Ascending aorta (tissue), 2 donors: ENCODE measurements around the gene NSUN2. TPM values are rescaled to one million over a fixed set of nuclear protein-coding genes. Genes with fewer than 3 reads are reported as not detected.

Experiments used
- DNase-seq, 2 donors: peaks; one replicate each; pipeline ENCODE4 v3.0.0-alpha.2; 2019; ENCODE audit warnings: low spot score in 2 of 2
- H3K27ac ChIP-seq, 2 donors: fragments of 200-600 bp; sonication (generic); one replicate each; pipeline ENCODE4 v1.5.1; 2016 to 2017; ENCODE audit warnings: mild to moderate bottlenecking in 1 of 2
- H3K27me3 ChIP-seq: fragments of 200-600 bp; sonication (generic); one replicate; pipeline ENCODE4 v1.5.1; 2017
- H3K36me3 ChIP-seq, 2 donors: fragments of 200-600 bp; sonication (generic); one replicate each; pipeline ENCODE4 v1.5.1; 2016
- H3K4me1 ChIP-seq, 2 donors: fragments of 200-600 bp; sonication (generic); one replicate each; pipeline ENCODE4 v1.5.1; 2016 to 2017; ENCODE audit warnings: mild to moderate bottlenecking in 1 of 2
- H3K4me3 ChIP-seq, 2 donors: fragments of 200-600 bp; sonication (generic); one replicate each; pipeline ENCODE4 v1.5.1; 2016 to 2017; ENCODE audit warnings: mild to moderate bottlenecking in 1 of 2
- H3K9me3 ChIP-seq, 2 donors: fragments of 200-600 bp; sonication (generic); one replicate each; pipeline ENCODE4 v1.5.1; 2016
- intact Hi-C: fragments of 100-400 bp; cut with DNase I; formaldehyde crosslinking; loops from one replicate; pipeline ENCODE4 v1.15.1; 2023
- total RNA-seq: library from RNA; depleted of rRNA; stranded (reverse); fragments of >200 nt; gene quantifications from one replicate; pipeline ENCODE4 v1.1.0, GENCODE V29; 2016
- TF ChIP-seq, protein P1 (sequence below), 3 experiments: fragments of 200-600 bp in 2 of 3; fragments of 450-650 bp in 1 of 3; sonication (generic) in 2 of 3; IDR thresholded peaks; one replicate each; pipeline ENCODE4 v1.5.1; 2016 to 2019; ENCODE audit warnings: antibody characterized with exemption in 3 of 3, mild to moderate bottlenecking in 1 of 3, moderate library complexity in 1 of 3

NSUN2 gene
- total RNA-seq, 1 donor from 2014 or later, result 19.1 TPM

GRCh38 chr5:6587171-6587570, 45.7 kb downstream of the NSUN2 start:
- peaks cover 4 to 6% of the 10 kb centered on the region in 2 donors for H3K4me1 ChIP-seq
- H3K36me3 ChIP-seq, result no peaks in the 10 kb centered on the region
- no peaks in the 10 kb centered on the region for H3K9me3 ChIP-seq
- no peaks in the 10 kb centered on the region for H3K27me3 ChIP-seq
- DNase-seq, result no peak
- intact Hi-C loops, result no loop called here
- TF ChIP-seq, protein P1, sequence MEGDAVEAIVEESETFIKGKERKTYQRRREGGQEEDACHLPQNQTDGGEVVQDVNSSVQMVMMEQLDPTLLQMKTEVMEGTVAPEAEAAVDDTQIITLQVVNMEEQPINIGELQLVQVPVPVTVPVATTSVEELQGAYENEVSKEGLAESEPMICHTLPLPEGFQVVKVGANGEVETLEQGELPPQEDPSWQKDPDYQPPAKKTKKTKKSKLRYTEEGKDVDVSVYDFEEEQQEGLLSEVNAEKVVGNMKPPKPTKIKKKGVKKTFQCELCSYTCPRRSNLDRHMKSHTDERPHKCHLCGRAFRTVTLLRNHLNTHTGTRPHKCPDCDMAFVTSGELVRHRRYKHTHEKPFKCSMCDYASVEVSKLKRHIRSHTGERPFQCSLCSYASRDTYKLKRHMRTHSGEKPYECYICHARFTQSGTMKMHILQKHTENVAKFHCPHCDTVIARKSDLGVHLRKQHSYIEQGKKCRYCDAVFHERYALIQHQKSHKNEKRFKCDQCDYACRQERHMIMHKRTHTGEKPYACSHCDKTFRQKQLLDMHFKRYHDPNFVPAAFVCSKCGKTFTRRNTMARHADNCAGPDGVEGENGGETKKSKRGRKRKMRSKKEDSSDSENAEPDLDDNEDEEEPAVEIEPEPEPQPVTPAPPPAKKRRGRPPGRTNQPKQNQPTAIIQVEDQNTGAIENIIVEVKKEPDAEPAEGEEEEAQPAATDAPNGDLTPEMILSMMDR (IDR thresholded peaks at IDR 0.05), result no peak
- no peak overlapping the region for H3K4me3 ChIP-seq
- no peak overlapping the region for H3K27ac ChIP-seq

DNA sequence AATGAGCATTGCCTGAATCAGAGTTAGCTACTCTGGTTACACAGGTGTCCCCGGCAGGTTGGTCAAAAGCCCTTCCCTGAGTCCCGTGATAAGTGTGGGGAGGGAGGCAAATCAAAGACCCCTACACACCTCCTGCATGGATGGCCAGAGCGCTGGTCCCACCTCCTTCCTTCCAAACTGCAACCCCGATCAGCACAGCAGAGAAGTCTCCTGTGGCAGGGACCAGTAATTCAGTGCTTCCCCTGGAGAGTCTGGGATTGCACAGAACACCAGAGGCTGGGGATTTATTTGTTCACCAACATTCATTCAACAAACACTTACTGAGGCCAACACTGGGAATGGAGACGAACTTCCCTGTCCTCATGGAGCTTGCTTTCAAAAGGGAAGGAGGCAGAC, 46.2 kb downstream of the NSUN2 start:
- Histone ChIP-seq H3K36me3 (no peaks in the 10 kb centered on the region), H3K27ac (no peak overlapping the region), H3K4me1 (peaks cover 4 to 11% of the 10 kb centered on the region in 2 donors), H3K4me3 (no peak overlapping the region), H3K9me3 (no peaks in the 10 kb centered on the region), H3K27me3 (no peaks in the 10 kb centered on the region)
- no peak for DNase-seq
- TF ChIP-seq, protein P1 (IDR thresholded peaks at IDR 0.05), result no peak
- intact Hi-C loops, result no loop called here

DNA sequence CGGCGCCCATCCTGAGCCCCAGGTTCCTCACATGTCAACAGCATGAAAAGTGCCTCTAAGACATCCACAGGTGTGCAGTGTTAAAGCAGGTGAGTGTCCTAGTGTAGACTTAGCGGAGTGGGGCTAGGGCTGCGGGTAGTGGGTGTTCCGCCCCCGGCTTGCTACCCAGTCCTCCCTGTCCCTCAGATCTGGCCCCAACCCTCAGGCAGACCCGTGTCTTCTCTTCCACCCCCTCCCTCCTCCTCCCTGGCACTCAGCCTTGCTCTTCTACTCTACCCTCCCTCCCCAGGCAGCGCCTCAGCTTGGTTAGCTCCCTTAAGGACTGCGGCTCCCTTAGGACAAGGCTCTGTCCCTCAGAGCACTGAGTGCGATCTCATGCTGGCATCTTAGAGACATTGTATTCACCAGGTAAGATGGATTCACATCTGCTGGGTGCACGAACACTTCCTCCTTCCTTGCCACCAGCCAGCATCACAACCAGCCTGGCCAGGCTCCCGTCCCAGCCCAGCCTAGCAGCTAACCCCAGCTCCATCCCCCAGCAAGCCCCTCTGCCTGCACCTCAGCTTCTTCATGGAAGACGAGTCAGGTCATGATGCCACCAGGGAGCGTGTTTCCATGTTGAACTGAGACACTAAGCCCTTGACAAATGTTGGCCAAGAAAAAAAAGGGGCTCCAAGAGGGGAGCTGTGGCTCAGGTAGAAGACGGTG, 46.8 kb downstream of the NSUN2 start:
- intact Hi-C loops, result no loop called here
- no peak for DNase-seq
- TF ChIP-seq, protein P1 (IDR thresholded peaks at IDR 0.05), result no peak
- H3K9me3 ChIP-seq, result no peaks in the 10 kb centered on the region
- peaks cover 4 to 11% of the 10 kb centered on the region in 2 donors for H3K4me1 ChIP-seq
- no peak overlapping the region for H3K4me3 ChIP-seq
- no peak overlapping the region for H3K27ac ChIP-seq
- no peaks in the 10 kb centered on the region for H3K36me3 ChIP-seq
- H3K27me3 ChIP-seq, result no peaks in the 10 kb centered on the region

- TF ChIP-seq, protein P1 (IDR thresholded peaks at IDR 0.05), result no peak
- intact Hi-C loops, result no loop called here
- Histone ChIP-seq H3K4me3 (no peak overlapping the region), H3K27ac (no peak overlapping the region), H3K9me3 (no peaks in the 10 kb centered on the region), H3K36me3 (no peaks in the 10 kb centered on the region), H3K27me3 (no peaks in the 10 kb centered on the region), H3K4me1 (peaks cover 4 to 11% of the 10 kb centered on the region in 2 donors)
- no peak for DNase-seq
These were observed 47.7 kb downstream of the NSUN2 start for GRCh38 chr5:6585168-6585567.

DNA sequence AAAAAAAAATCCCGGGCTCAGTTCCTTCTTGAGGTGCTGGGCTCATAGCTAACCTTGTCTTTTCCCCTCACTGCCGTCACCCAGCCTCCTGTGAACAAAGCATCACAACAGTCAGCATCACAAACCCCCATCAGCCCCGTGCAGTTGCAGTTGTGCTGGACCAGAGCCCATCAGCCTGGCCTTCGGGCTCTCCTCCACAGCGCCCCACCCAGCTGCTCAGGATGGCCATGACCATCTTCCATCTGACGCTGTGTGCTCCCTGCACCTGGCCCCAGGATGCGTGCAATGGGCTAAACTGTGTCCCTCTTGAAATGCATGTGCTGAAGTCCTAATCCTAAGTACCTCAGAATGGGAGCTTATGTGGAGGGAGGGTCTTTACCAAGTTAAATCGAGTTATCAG, 48.1 kb downstream of the NSUN2 start:
- intact Hi-C loops, result loop anchor here (5.0 kb wide), 1 partner anchor 1092 kb away; no protein-coding TSS in a partner anchor
- no peak overlapping the region for H3K4me3 ChIP-seq
- TF ChIP-seq, protein P1 (IDR thresholded peaks at IDR 0.05), result no peak
- no peaks in the 10 kb centered on the region for H3K36me3 ChIP-seq
- H3K9me3 ChIP-seq, result no peaks in the 10 kb centered on the region
- H3K27ac ChIP-seq, result no peak overlapping the region
- DNase-seq, result no peak
- no peaks in the 10 kb centered on the region for H3K27me3 ChIP-seq
- H3K4me1 ChIP-seq, result peaks cover 4 to 11% of the 10 kb centered on the region in 2 donors
